ENCODE results near the gene SH3BGRL2. TPM values are rescaled to one million over a fixed set of nuclear protein-coding genes. Genes with fewer than 3 reads are reported as not detected.

The SH3BGRL2 gene
- total RNA-seq, 1 experiment from 2014 or later = 13.5 TPM

DNA sequence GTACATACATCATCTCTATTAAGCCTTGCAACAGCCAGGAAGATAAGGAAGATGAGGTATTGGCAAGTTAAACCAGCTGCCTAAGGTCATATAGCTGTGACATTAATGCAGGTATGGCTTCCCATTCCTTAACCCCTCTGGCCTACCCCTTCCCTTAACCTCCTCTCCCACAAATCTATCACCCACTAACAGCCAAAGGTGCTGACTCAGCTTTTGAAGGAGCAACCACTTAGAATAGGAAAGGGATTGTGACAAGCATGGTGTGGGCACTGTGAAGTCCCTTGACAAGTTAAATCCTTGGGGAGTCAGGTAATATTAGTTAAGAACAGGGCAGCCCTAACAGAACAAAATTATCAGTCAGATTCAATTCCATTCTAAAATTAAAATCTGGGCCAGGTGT lies 5.4 kb upstream of the SH3BGRL2 start:
- no peak for DNase-seq (ENCODE audit: low spot score)
- H3K4me1 ChIP-seq (ENCODE audit: insufficient read depth, low read length, poor library complexity, severe bottlenecking) = no peaks in the 10 kb centered on the region
- ChIA-PET POLR2A (ENCODE audit: low non-redundant PET) (no interaction called here), CTCF (no interaction called here)
- no peaks in the 10 kb centered on the region for H3K27me3 ChIP-seq (replicated peaks; ENCODE audit: insufficient read depth, low read depth, low read length, poor library complexity)
- no peak overlapping the region for H3K4me3 ChIP-seq (ENCODE audit: low read depth, low read length, poor library complexity, severe bottlenecking)
- H3K36me3 ChIP-seq (ENCODE audit: insufficient read depth, low read length, poor library complexity, severe bottlenecking) = no peaks in the 10 kb centered on the region
- no peak overlapping the region for H3K27ac ChIP-seq (ENCODE audit: low read depth, low read length, poor library complexity, severe bottlenecking)
- no TSS peak for BruUV-seq (replicated peaks)
- TF ChIP-seq, protein P1, sequence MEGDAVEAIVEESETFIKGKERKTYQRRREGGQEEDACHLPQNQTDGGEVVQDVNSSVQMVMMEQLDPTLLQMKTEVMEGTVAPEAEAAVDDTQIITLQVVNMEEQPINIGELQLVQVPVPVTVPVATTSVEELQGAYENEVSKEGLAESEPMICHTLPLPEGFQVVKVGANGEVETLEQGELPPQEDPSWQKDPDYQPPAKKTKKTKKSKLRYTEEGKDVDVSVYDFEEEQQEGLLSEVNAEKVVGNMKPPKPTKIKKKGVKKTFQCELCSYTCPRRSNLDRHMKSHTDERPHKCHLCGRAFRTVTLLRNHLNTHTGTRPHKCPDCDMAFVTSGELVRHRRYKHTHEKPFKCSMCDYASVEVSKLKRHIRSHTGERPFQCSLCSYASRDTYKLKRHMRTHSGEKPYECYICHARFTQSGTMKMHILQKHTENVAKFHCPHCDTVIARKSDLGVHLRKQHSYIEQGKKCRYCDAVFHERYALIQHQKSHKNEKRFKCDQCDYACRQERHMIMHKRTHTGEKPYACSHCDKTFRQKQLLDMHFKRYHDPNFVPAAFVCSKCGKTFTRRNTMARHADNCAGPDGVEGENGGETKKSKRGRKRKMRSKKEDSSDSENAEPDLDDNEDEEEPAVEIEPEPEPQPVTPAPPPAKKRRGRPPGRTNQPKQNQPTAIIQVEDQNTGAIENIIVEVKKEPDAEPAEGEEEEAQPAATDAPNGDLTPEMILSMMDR (conservative IDR thresholded peaks at IDR 0.05; ENCODE audit: low read depth, low read length) = no peak
- TF ChIP-seq EZH2 (IDR thresholded peaks at IDR 0.05; ENCODE audit: borderline replicate concordance, low read depth, low read length, poor library complexity, severe bottlenecking) = no peak
- H3K9me3 ChIP-seq (ENCODE audit: low read depth, low read length, poor library complexity, severe bottlenecking) = no peaks in the 10 kb centered on the region
- intact Hi-C loops (cut with micrococcal nuclease; ENCODE audit: unreplicated experiment) = no loop called here

DNA sequence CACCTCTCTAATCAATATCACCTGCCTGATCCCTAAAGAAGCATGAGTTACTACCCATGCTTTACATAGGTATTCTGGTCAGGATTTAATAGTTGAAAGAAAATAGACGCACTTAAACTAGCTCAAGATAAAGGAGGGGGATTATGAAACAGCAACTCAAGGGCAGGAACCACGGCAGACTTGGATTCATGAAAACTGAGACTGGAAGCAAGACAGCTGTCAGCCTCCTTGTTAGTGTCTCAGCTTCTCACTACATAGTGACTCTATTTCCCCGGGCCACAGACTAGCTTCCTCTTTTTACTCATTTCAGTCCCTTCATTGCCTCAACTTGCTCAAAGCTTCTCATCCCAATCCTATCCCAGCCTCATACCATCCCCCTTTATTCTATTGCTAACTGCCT lies 4.3 kb upstream of the SH3BGRL2 start:
- TF ChIP-seq, protein P1 (conservative IDR thresholded peaks at IDR 0.05; ENCODE audit: low read depth, low read length) = no peak
- H3K27me3 ChIP-seq (replicated peaks; ENCODE audit: insufficient read depth, low read depth, low read length, poor library complexity) = no peaks in the 10 kb centered on the region
- H3K27ac ChIP-seq (ENCODE audit: low read depth, low read length, poor library complexity, severe bottlenecking) = no peak overlapping the region
- DNase-seq (ENCODE audit: low spot score) = no peak
- no peak overlapping the region for H3K4me3 ChIP-seq (ENCODE audit: low read depth, low read length, poor library complexity, severe bottlenecking)
- ChIA-PET CTCF (no interaction called here), POLR2A (ENCODE audit: low non-redundant PET) (no interaction called here)
- no peaks in the 10 kb centered on the region for H3K36me3 ChIP-seq (ENCODE audit: insufficient read depth, low read length, poor library complexity, severe bottlenecking)
- no peaks in the 10 kb centered on the region for H3K9me3 ChIP-seq (ENCODE audit: low read depth, low read length, poor library complexity, severe bottlenecking)
- peaks cover 2% of the 10 kb centered on the region for H3K4me1 ChIP-seq (ENCODE audit: insufficient read depth, low read length, poor library complexity, severe bottlenecking)
- BruUV-seq (replicated peaks) = no TSS peak
- intact Hi-C loops (cut with micrococcal nuclease; ENCODE audit: unreplicated experiment) = no loop called here

DNA sequence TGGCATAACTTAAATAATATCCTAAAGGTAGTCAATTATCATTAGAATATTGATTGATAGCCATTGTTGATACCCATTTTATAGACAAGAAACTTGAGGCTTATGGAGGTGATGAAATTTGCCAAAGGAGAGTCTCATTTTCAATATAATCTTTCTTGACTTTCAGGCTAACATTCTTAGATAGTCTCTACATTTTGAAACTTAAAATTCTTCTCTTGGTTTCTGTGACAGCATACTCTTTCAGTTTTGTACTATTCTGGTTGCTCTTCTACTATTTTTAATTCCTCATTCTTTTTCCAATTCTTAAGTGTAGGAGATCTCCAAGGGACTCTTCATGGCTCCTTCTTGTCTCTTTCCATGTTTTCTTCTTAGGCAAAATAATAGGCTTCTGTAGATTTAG lies 3.7 kb upstream of the SH3BGRL2 start:
- H3K4me3 ChIP-seq (ENCODE audit: low read depth, low read length, poor library complexity, severe bottlenecking) = no peak overlapping the region
- intact Hi-C loops (cut with micrococcal nuclease; ENCODE audit: unreplicated experiment) = no loop called here
- ChIA-PET CTCF (no interaction called here), POLR2A (ENCODE audit: low non-redundant PET) (no interaction called here)
- no peaks in the 10 kb centered on the region for H3K27me3 ChIP-seq (replicated peaks; ENCODE audit: insufficient read depth, low read depth, low read length, poor library complexity)
- no peak for TF ChIP-seq EZH2 (IDR thresholded peaks at IDR 0.05; ENCODE audit: borderline replicate concordance, low read depth, low read length, poor library complexity, severe bottlenecking)
- TF ChIP-seq, protein P1 (conservative IDR thresholded peaks at IDR 0.05; ENCODE audit: low read depth, low read length) = no peak
- BruUV-seq (replicated peaks) = no TSS peak
- no peaks in the 10 kb centered on the region for H3K9me3 ChIP-seq (ENCODE audit: low read depth, low read length, poor library complexity, severe bottlenecking)
- DNase-seq (ENCODE audit: low spot score) = no peak
- H3K36me3 ChIP-seq (ENCODE audit: insufficient read depth, low read length, poor library complexity, severe bottlenecking) = no peaks in the 10 kb centered on the region
- H3K4me1 ChIP-seq (ENCODE audit: insufficient read depth, low read length, poor library complexity, severe bottlenecking) = peaks cover 8% of the 10 kb centered on the region
- no peak overlapping the region for H3K27ac ChIP-seq (ENCODE audit: low read depth, low read length, poor library complexity, severe bottlenecking)
